Measurements from ENCODE around the gene DNAH14. TPM values are rescaled to one million over a fixed set of nuclear protein-coding genes. Genes with fewer than 3 reads are reported as not detected.
"Not testable (repeated sequence)": the region's sequence is repeated elsewhere in the genome, so short reads cannot be mapped to it uniquely, and the experiment has no call there.

The DNAH14 gene
- polyA plus RNA-seq, 2 of the 4 experiments (the other 2 are of a cell fraction), result 15.9 to 35.8 TPM

GRCh38 chr1:224998185-224998584 lies 68.7 kb downstream of the DNAH14 start:
- Histone ChIP-seq H3K4me1 (no peaks in the 10 kb centered on the region), H3K9me3 (no peaks in the 10 kb centered on the region), H3K4me3 (no peak overlapping the region), H3K27ac (no peak overlapping the region), H3K4me2 (no peak overlapping the region)
- ChIA-PET POLR2A (no interaction called here), CTCF (no interaction called here)
- TF ChIP-seq CEBPB (IDR thresholded peaks at IDR 0.05), result peak in 1 of 2 experiments; percentile 51; a peak in 1 of 4 replicates
- TF ChIP-seq HOXA7 (CRISPR knock-in tag; IDR thresholded peaks at IDR 0.05), result no peak
- TF ChIP-seq RARB (CRISPR knock-in tag; IDR thresholded peaks at IDR 0.05), result no peak
- no peak for TF ChIP-seq GATA3 (IDR thresholded peaks at IDR 0.05; ENCODE audit: borderline replicate concordance)
- TF ChIP-seq RCOR1 (IDR thresholded peaks at IDR 0.05; ENCODE audit: low read depth, low read length), result no peak
- TF ChIP-seq BHLHE40 (IDR thresholded peaks at IDR 0.05; ENCODE audit: low read depth, low read length), result no peak
- TF ChIP-seq ZFP36 (IDR thresholded peaks at IDR 0.05; ENCODE audit: borderline replicate concordance, partially characterized antibody), result no peak
- WGBS (ENCODE audit: missing lambda C conversion rate), result 65% methylated on average over 2 of the region's 2 CpGs
- DNase-seq (ENCODE audit: low read depth in 1 of 2, low spot score in 1 of 2) (no peak), ATAC-seq (no peak), FAIRE-seq (no peak)

GRCh38 chr1:225004396-225004795 lies 74.9 kb downstream of the DNAH14 start:
- peak; percentile 1 to 14 for DNase-seq (ENCODE audit: low read depth in 1 of 2, low spot score in 1 of 2)
- Histone ChIP-seq H3K4me1 (no peaks in the 10 kb centered on the region), H3K4me3 (no peak overlapping the region), H3K9me3 (no peaks in the 10 kb centered on the region), H3K4me2 (no peak overlapping the region), H3K27ac (no peak overlapping the region)
- no peak for FAIRE-seq
- WGBS (ENCODE audit: missing lambda C conversion rate), result 100% methylated on average over 1 of the region's 1 CpG
- ATAC-seq, result peak; percentile 74 to 84; a peak in 5 of 6 replicates
- POLR2A ChIA-PET, result no interaction called here
- no peak for TF ChIP-seq USF2 (IDR thresholded peaks at IDR 0.05)
- peak in 1 of 2 experiments; percentile 24; a peak in 1 of 5 replicates for TF ChIP-seq RAD21 (conservative IDR thresholded peaks at IDR 0.05 in 1 of 2, IDR thresholded peaks at IDR 0.05 in 1 of 2)
- TF ChIP-seq CTCF (IDR thresholded peaks at IDR 0.05), result peak; percentile 15; the same call in 1 of the 3 replicates
- CTCF ChIA-PET, result interaction anchor here (0.7 kb wide), 1 partner anchor 135 kb away, joined by 3 read pairs; no protein-coding TSS in a partner anchor

GRCh38 chr1:225006352-225006751 lies 76.9 kb downstream of the DNAH14 start:
- 77% methylated on average over 5 of the region's 5 CpGs for WGBS (ENCODE audit: missing lambda C conversion rate)
- DNase-seq (ENCODE audit: low read depth in 1 of 2, low spot score in 1 of 2); H3K27ac ChIP-seq; H3K9me3 ChIP-seq; FAIRE-seq; POLR2A ChIA-PET; H3K4me2 ChIP-seq; ATAC-seq; CTCF ChIA-PET; H3K4me3 ChIP-seq; H3K4me1 ChIP-seq: not testable (repeated sequence)

- H3K9me3 ChIP-seq; CTCF ChIA-PET; ATAC-seq; H3K4me3 ChIP-seq; H3K27ac ChIP-seq; H3K4me1 ChIP-seq; DNase-seq (ENCODE audit: low read depth in 1 of 2, low spot score in 1 of 2); FAIRE-seq; POLR2A ChIA-PET; H3K4me2 ChIP-seq: not testable (repeated sequence)
- WGBS (ENCODE audit: missing lambda C conversion rate), result 90% methylated on average over 5 of the region's 5 CpGs
Measured at GRCh38 chr1:225008050-225008449, 78.6 kb downstream of the DNAH14 start.

GRCh38 chr1:225021037-225021436 lies 91.6 kb downstream of the DNAH14 start:
- Histone ChIP-seq H3K9me3 (peaks cover 9% of the 10 kb centered on the region; the same call in 1 of the 3 replicates), H3K4me2 (no peak overlapping the region), H3K4me1 (no peaks in the 10 kb centered on the region), H3K27ac (no peak overlapping the region), H3K4me3 (no peak overlapping the region)
- DNase-seq (ENCODE audit: low read depth in 1 of 2, low spot score in 1 of 2) (no peak), FAIRE-seq (no peak), ATAC-seq (no peak)
- TF ChIP-seq ZFP36 (IDR thresholded peaks at IDR 0.05; ENCODE audit: borderline replicate concordance, partially characterized antibody) (no peak), MAZ (IDR thresholded peaks at IDR 0.05; ENCODE audit: borderline replicate concordance, low read depth, low read length) (no peak), TFCP2L1 (CRISPR knock-in tag; IDR thresholded peaks at IDR 0.05) (no peak), CEBPB (IDR thresholded peaks at IDR 0.05) (no peak), HOXA7 (CRISPR knock-in tag; IDR thresholded peaks at IDR 0.05) (no peak), POLR2AphosphoS2 (conservative IDR thresholded peaks at IDR 0.05; ENCODE audit: low read length) (no peak), MYC (IDR thresholded peaks at IDR 0.05; ENCODE audit: borderline replicate concordance, low read length) (no peak), FOXS1 (CRISPR knock-in tag; IDR thresholded peaks at IDR 0.05) (no peak), NR3C1 (IDR thresholded peaks at IDR 0.05) (no peak), ZSCAN20 (CRISPR knock-in tag; IDR thresholded peaks at IDR 0.05) (no peak), SMC3 (IDR thresholded peaks at IDR 0.05) (no peak), HOXB13 (CRISPR knock-in tag; IDR thresholded peaks at IDR 0.05; ENCODE audit: low read depth) (no peak), SREBF2 (IDR thresholded peaks at IDR 0.05) (no peak), CBX8 (IDR thresholded peaks at IDR 0.05) (no peak), RARB (CRISPR knock-in tag; IDR thresholded peaks at IDR 0.05) (no peak), REST (IDR thresholded peaks at IDR 0.05) (no peak), HEYL (CRISPR knock-in tag; IDR thresholded peaks at IDR 0.05) (no peak)
- CTCF ChIA-PET, result no interaction called here
- POLR2A ChIA-PET, result no interaction called here

Data from A549 (cell line).